NCI-H2107 treated with DMSO at 0.1 percent for 48 hours (cell line): ENCODE data around the gene KRTAP5-4.
"Not testable (repeated sequence)": the region's sequence is repeated elsewhere in the genome, so short reads cannot be mapped to it uniquely, and the experiment has no call there.

Experiments used
- DNase-seq: peaks from one replicate; lab custom pipeline; 2025; ENCODE audit not compliant: unreplicated experiment; lab: John Stamatoyannopoulos, UW

Gene KRTAP5-4

GRCh38 chr11:1603629-1604028, 18.3 kb downstream of the KRTAP5-4 start:
- DNase-seq: peak; percentile 6

GRCh38 chr11:1601663-1602062, 20.3 kb downstream of the KRTAP5-4 start:
- DNase-seq: not testable (repeated sequence)

GRCh38 chr11:1600626-1601025, 21.3 kb downstream of the KRTAP5-4 start:
- DNase-seq: no peak

- DNase-seq: no peak
Measured at GRCh38 chr11:1598816-1599215, 23.1 kb downstream of the KRTAP5-4 start.

GRCh38 chr11:1598406-1598805, 23.5 kb downstream of the KRTAP5-4 start:
- DNase-seq: not testable (repeated sequence)

- DNase-seq: no peak
Measured at GRCh38 chr11:1597994-1598380, 24.0 kb downstream of the KRTAP5-4 start, which contains the start of gene KRTAP5-2. TSS of gene KRTAP5-2 (minus strand) at chr11:1598294. CDS start at chr11:1598250, 44 bp downstream.

- DNase-seq: no peak
Measured at GRCh38 chr11:1597331-1597993, 24.5 kb downstream of the KRTAP5-4 start.

- not testable (repeated sequence) for DNase-seq
Measured at GRCh38 chr11:1596576-1597121, 25.3 kb downstream of the KRTAP5-4 start.

GRCh38 chr11:1595994-1596575, 25.9 kb downstream of the KRTAP5-4 start:
- DNase-seq: not testable (repeated sequence)

- peak; percentile 22 for DNase-seq
Measured at GRCh38 chr11:1592628-1593027, 29.3 kb downstream of the KRTAP5-4 start.

- DNase-seq: no peak
Measured at GRCh38 chr11:1589996-1590395, 31.9 kb downstream of the KRTAP5-4 start.

- DNase-seq: not testable (repeated sequence)
Measured at GRCh38 chr11:1589191-1589963, 32.6 kb downstream of the KRTAP5-4 start.

- DNase-seq: peak; percentile 61
Measured at GRCh38 chr11:1586699-1587098, 35.2 kb downstream of the KRTAP5-4 start.

- DNase-seq: not testable (repeated sequence)
Measured at GRCh38 chr11:1584661-1585370, 37.1 kb downstream of the KRTAP5-4 start, which contains the start of gene KRTAP5-1. TSS of gene KRTAP5-1 (minus strand) at chr11:1585283. CDS start at chr11:1585249, 34 bp downstream.

- not testable (repeated sequence) for DNase-seq
Measured at GRCh38 chr11:1582909-1583308, 39.0 kb downstream of the KRTAP5-4 start.

GRCh38 chr11:1581976-1582375, 40.0 kb downstream of the KRTAP5-4 start:
- no peak for DNase-seq

GRCh38 chr11:1576825-1577224, 45.1 kb downstream of the KRTAP5-4 start:
- no peak for DNase-seq

- not testable (repeated sequence) for DNase-seq
Measured at GRCh38 chr11:1575756-1576155, 46.2 kb downstream of the KRTAP5-4 start.

GRCh38 chr11:1574933-1575242, 47.0 kb downstream of the KRTAP5-4 start:
- no peak for DNase-seq

GRCh38 chr11:1574238-1574932, 47.6 kb downstream of the KRTAP5-4 start:
- peak; percentile 83 for DNase-seq

GRCh38 chr11:1573903-1574237, 48.1 kb downstream of the KRTAP5-4 start:
- DNase-seq: no peak
